Measurements from ENCODE around the gene NSD1.

DNA sequence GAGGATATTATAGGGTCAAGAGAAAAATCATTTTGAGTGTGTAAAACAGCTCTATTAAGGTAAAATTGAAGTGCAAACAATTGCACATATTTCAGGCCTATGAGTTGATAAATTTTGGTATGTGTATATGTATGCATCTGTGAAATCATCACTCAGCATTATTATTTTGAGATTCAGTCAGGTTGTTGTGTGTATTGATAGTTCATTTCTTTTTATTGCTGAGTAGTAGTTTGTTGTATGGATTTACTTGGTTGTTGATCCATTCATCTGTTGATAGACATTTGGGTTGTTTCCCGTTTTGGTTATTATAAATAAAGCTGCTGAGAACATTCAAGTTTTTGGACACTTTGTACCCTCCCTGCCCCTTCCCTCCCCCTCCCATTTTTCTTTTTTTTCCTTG, 119.7 kb downstream of the NSD1 start:
- TF ChIP-seq, protein P1, sequence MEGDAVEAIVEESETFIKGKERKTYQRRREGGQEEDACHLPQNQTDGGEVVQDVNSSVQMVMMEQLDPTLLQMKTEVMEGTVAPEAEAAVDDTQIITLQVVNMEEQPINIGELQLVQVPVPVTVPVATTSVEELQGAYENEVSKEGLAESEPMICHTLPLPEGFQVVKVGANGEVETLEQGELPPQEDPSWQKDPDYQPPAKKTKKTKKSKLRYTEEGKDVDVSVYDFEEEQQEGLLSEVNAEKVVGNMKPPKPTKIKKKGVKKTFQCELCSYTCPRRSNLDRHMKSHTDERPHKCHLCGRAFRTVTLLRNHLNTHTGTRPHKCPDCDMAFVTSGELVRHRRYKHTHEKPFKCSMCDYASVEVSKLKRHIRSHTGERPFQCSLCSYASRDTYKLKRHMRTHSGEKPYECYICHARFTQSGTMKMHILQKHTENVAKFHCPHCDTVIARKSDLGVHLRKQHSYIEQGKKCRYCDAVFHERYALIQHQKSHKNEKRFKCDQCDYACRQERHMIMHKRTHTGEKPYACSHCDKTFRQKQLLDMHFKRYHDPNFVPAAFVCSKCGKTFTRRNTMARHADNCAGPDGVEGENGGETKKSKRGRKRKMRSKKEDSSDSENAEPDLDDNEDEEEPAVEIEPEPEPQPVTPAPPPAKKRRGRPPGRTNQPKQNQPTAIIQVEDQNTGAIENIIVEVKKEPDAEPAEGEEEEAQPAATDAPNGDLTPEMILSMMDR (IDR thresholded peaks at IDR 0.05; ENCODE audit: poor library complexity, severe bottlenecking): no peak
- no peak for TF ChIP-seq RAD21 (conservative IDR thresholded peaks at IDR 0.05)
- TF ChIP-seq POLR2AphosphoS5 (IDR thresholded peaks at IDR 0.05): no peak
- no peak for TF ChIP-seq TAF1 (IDR thresholded peaks at IDR 0.05; ENCODE audit: low read depth)
- TF ChIP-seq MXI1 (conservative IDR thresholded peaks at IDR 0.05; ENCODE audit: poor library complexity, severe bottlenecking): no peak
- no peak for TF ChIP-seq EP300 (conservative IDR thresholded peaks at IDR 0.05; ENCODE audit: poor library complexity, severe bottlenecking)
- no peak for TF ChIP-seq SMC3 (conservative IDR thresholded peaks at IDR 0.05; ENCODE audit: poor library complexity)
- TF ChIP-seq, protein P2, sequence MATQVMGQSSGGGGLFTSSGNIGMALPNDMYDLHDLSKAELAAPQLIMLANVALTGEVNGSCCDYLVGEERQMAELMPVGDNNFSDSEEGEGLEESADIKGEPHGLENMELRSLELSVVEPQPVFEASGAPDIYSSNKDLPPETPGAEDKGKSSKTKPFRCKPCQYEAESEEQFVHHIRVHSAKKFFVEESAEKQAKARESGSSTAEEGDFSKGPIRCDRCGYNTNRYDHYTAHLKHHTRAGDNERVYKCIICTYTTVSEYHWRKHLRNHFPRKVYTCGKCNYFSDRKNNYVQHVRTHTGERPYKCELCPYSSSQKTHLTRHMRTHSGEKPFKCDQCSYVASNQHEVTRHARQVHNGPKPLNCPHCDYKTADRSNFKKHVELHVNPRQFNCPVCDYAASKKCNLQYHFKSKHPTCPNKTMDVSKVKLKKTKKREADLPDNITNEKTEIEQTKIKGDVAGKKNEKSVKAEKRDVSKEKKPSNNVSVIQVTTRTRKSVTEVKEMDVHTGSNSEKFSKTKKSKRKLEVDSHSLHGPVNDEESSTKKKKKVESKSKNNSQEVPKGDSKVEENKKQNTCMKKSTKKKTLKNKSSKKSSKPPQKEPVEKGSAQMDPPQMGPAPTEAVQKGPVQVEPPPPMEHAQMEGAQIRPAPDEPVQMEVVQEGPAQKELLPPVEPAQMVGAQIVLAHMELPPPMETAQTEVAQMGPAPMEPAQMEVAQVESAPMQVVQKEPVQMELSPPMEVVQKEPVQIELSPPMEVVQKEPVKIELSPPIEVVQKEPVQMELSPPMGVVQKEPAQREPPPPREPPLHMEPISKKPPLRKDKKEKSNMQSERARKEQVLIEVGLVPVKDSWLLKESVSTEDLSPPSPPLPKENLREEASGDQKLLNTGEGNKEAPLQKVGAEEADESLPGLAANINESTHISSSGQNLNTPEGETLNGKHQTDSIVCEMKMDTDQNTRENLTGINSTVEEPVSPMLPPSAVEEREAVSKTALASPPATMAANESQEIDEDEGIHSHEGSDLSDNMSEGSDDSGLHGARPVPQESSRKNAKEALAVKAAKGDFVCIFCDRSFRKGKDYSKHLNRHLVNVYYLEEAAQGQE (IDR thresholded peaks at IDR 0.05; ENCODE audit: borderline replicate concordance): no peak
- no peak for TF ChIP-seq EZH2 (IDR thresholded peaks at IDR 0.05; ENCODE audit: borderline replicate concordance, insufficient read depth, low read length, poor library complexity, severe bottlenecking)

Data from neural cell (in vitro differentiated cells).